H54 (cell line): ENCODE results near the gene SOWAHA.

ENCODE experiments used
- DNase-seq: peaks from one replicate; pipeline ENCODE4 v3.0.0; 2011; ENCODE audit warnings: low spot score, mixed read lengths; ENCODE audit not compliant: insufficient read length
- FAIRE-seq: peaks from 3 replicates; lab custom pipeline; 2011; peaks lifted over from hg19 to GRCh38; lab: Jason Lieb, UNC
- POLR2A ChIP-seq: IDR thresholded peaks from 2 replicates; pipeline ENCODE4 v1.6.1; 2011; ENCODE audit warnings: low read depth, mild to moderate bottlenecking, low read length

Gene SOWAHA

GRCh38 chr5:132812781-132813598 is at the start of gene SOWAHA:
Gene SOWAHA, plus strand, starts transcription at chr5:132813302. Its CDS starts 320 bp downstream, at chr5:132813622.
- no peak for DNase-seq
- FAIRE-seq, result no peak

GRCh38 chr5:132764051-132764450 is 49.1 kb upstream of the SOWAHA start:
- no peak for FAIRE-seq
- TF ChIP-seq POLR2A, result no peak
- DNase-seq, result no peak

More at GRCh38 chr5:132812781-132813598, at the start of gene SOWAHA:
- TF ChIP-seq POLR2A, result no peak

DNA sequence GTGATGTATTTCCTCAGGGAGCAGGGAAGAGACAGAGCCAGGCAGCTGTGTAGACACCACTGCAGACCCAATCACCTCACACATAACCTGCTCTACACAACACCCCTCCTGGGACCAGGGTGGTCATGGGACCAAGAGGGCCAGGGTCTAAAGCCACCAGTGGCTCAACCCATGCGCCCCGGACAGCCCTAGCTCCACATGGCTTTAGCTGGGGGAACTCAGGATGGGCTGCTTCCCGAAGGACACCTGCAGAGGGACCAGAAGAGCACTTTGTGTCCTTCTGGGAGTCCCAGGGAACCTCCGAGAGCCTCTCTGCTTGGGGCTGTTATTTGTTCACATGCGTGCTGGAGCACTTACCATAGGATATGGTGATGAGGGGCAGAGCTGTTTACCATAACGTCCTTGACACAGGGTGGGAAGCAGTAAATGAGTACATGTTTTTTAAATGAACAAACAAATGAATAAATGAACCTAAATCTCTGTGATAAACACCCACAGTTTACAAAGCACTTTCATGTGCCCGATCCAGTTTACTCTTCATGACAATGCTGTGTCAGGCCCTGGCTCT is 48.3 kb upstream of the SOWAHA start:
- DNase-seq (no peak), FAIRE-seq (no peak)
- TF ChIP-seq POLR2A, result no peak

DNA sequence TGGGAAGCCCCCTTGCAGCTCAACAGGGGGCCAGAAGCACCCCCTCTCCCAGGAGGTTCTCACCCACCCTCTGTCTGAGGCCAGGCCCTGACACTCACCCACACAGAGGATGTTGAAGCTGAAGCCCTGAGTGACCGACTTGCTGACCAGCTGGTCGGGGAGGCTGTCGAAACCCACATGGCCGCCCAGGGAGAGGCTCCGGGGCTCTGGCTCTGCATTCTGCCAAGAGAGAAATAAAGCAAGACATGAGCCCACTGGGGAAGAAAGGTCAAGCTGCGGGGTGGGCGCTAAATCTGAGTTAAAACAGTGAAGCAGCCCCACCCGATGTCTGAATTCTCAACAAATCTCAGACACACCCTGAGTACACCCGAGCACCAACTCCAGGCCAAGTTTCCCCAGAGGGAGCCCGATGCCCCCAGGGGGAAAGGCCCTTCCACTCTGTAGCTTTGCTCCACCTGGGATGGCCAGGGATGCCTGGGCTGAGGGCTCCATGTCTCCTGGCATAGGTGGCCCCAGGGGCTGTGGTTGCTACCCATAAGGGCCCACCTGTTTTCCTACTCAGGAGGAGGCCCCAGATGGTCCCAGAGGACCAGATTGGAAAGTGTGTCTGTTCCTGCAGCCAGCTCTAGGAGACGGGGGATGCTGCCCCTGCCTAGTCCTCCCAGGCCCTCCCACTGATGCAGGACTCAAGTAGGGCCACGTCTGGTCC is 47.6 kb upstream of the SOWAHA start:
- no peak for FAIRE-seq
- no peak for DNase-seq
- no peak for TF ChIP-seq POLR2A

- DNase-seq (no peak), FAIRE-seq (no peak)
Measured at GRCh38 chr5:132766020-132766805, 46.9 kb upstream of the SOWAHA start.

DNA sequence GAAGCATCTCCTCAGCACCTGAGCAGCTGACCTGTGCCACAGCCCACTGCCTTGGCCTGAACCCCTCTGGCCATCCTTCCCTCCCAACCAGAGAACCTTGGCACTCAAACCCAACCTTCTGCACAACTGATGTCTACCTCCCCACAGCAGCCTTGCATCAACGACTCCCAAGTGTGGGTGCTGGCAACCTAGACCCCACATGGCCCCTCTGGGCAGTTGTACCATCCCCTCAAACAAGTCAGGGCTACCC is 46.4 kb upstream of the SOWAHA start:
- DNase-seq (no peak), FAIRE-seq (no peak)
- no peak for TF ChIP-seq POLR2A

More at GRCh38 chr5:132766020-132766805, 46.9 kb upstream of the SOWAHA start:
- no peak for TF ChIP-seq POLR2A

DNA sequence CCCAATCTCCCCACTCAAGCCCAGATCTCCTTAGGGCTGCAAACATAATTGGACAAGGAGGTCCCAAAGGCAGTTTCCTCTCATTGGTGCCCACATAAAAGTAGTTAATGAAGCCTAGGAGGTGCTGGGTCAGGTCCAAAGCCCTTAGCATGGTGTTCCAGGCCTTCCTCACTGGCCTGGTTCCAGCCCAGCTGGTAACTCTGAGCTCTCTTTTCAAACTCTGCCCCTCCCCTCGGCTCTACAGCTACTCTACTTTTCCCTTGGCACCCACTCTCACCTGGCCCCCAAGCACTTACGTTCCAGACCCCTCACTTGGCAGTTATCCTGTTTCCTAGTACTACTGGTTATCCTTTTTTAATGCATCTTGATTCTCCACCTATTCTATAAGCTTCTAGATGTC is 46.0 kb upstream of the SOWAHA start:
- no peak for TF ChIP-seq POLR2A
- no peak for FAIRE-seq
- DNase-seq, result no peak

DNA sequence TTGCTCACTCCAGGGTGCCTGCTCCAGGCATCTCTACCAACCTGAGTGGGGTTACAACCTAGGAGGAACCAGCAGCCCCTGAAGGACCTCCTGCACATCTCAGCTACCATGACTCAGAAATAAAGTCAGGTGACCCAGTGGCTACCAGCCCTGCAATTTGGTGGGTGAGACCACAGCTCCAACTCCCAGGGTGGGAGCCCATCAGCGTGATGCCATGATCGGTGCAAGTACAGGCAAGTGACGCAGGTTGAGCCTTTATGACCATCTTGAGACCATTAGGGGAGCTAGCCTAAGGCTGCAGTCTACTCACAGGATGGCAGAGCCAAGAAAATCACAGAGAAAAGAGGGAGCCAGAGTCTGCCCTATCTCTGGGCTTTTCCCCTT is 44.6 kb upstream of the SOWAHA start:
- DNase-seq (no peak), FAIRE-seq (no peak)
- TF ChIP-seq POLR2A, result no peak

GRCh38 chr5:132770476-132771159 is 42.5 kb upstream of the SOWAHA start:
- FAIRE-seq (no peak), DNase-seq (no peak)
- TF ChIP-seq POLR2A, result no peak

DNA sequence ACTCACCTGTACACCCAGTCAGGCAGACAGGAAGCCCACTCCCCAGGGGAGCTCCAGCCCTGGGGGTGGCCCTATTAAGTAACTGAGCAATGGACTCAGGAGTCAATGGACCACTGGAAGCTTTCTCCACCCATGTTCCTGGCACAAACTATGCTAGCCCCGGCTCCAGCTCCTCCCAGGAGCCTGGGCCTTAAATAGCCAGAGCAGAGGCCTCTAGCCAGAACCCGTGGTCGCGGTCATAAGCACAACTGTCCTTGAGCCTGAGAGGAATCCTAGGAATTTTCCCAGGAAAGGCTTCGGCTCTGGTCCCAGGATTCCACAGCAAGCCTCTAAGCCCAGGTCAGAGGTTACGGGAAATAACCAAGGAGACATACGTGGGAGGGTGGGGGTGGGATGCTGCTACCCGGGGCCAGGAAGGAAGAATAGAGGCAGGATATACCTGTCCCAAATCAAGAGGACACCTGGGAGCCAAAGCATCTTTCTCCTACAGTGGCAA is 41.6 kb upstream of the SOWAHA start:
- FAIRE-seq, result no peak
- DNase-seq, result no peak
- TF ChIP-seq POLR2A, result no peak

DNA sequence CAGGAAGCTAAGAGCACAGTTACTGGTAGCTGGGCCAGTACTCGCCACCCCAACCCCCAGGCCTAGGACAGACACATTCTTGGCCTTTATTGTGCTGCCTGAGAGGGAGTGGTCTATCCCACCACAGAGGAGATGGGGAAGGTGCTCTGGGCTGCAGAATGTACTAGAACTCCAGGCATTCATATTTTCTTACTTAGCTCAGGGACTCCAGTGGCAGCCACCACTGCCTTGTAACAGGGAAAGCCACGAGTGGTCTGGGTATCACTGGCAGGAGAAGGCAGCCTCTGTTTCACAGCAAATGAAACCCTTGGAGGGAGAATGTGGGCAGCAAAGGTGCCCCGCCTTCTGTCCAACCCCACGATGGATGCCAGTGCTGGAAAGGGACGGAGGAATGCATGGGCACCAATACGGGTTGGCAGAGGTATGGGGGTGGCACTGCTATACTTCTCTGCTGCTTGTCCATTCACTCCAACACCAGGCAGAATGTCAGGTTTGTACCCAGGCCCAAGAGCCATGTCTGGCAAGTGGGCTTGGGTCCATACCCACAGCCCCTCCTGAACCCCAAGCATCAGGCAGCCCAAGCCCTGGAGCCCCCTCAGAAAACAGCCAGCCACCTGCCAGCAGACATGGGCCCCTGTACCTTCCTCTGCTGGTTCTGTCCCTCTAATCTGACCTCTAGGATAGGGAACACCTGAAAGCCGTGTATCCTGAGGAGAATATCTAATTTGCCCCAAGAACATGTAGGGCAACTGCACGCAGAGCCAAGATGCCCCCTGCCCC is 40.6 kb upstream of the SOWAHA start:
- DNase-seq, result no peak
- no peak for TF ChIP-seq POLR2A
- no peak for FAIRE-seq

- FAIRE-seq, result no peak
- DNase-seq, result no peak
- TF ChIP-seq POLR2A, result no peak
Measured at GRCh38 chr5:132773114-132773513, 40.0 kb upstream of the SOWAHA start.
